Activated CD4-positive, alpha-beta memory T cell treated with anti-CD3 and anti-CD28 coated beads for 36 hours (primary cell): ENCODE results near the gene KLF17. TPM values are rescaled to one million over a fixed set of nuclear protein-coding genes. Genes with fewer than 3 reads are reported as not detected.

Source experiments
- CTCF ChIA-PET: fragments of 350-600 bp; sonication (Branson Sonifier 250); formaldehyde crosslinking; loops from one replicate; lab custom pipeline; 2021; ENCODE audit warnings: antibody characterized with exemption, inconsistent platforms; lab: Charles Lee
- POLR2A ChIA-PET: fragments of 350-600 bp; sonication (Branson Sonifier 250); formaldehyde crosslinking; loops from one replicate; lab custom pipeline; 2021; ENCODE audit warnings: antibody characterized with exemption; lab: Charles Lee
- DNase-seq: peaks from one replicate; pipeline ENCODE4 v3.0.0-alpha.2; 2020
- H3K27ac Mint-ChIP-seq: one replicate; pipeline ENCODE4 v1.8.0; 2021; ENCODE audit warnings: mixed read lengths
- H3K27me3 Mint-ChIP-seq: one replicate; pipeline ENCODE4 v1.8.0; 2021; ENCODE audit warnings: mixed read lengths
- H3K36me3 Mint-ChIP-seq: one replicate; pipeline ENCODE4 v1.8.0; 2021; ENCODE audit warnings: mixed read lengths
- H3K4me1 Mint-ChIP-seq: one replicate; pipeline ENCODE4 v1.8.0; 2021; ENCODE audit warnings: low read depth, mixed read lengths
- H3K4me3 Mint-ChIP-seq: one replicate; pipeline ENCODE4 v1.8.0; 2021; ENCODE audit warnings: mild to moderate bottlenecking, mixed read lengths
- H3K9me3 Mint-ChIP-seq: one replicate; pipeline ENCODE4 v1.8.0; 2021; ENCODE audit warnings: mixed read lengths
- intact Hi-C: fragments of 100-400 bp; cut with micrococcal nuclease; formaldehyde crosslinking; loops from one replicate; pipeline ENCODE4 v1.15.1; 2023
- total RNA-seq, 2 experiments: library from RNA; stranded (reverse); gene quantifications; one replicate each; pipeline ENCODE4 v1.2.3, GENCODE V29; 2021

KLF17 gene
- total RNA-seq, 2 experiments from 2014 or later: not detected

GRCh38 chr1:44089371-44090048, 29.1 kb upstream of the KLF17 start:
- POLR2A ChIA-PET: no interaction called here
- H3K4me1 Mint-ChIP-seq: no peaks in the 10 kb centered on the region
- CTCF ChIA-PET: interaction anchor here (1.2 kb wide), 1 partner anchor 84 kb away, joined by 4 read pairs; no protein-coding TSS in a partner anchor
- no peaks in the 10 kb centered on the region for H3K36me3 Mint-ChIP-seq
- intact Hi-C loops: no loop called here
- no peak overlapping the region for H3K4me3 Mint-ChIP-seq
- no peaks in the 10 kb centered on the region for H3K9me3 Mint-ChIP-seq
- DNase-seq: no peak
- no peak overlapping the region for H3K27ac Mint-ChIP-seq
- peaks cover 22% of the 10 kb centered on the region for H3K27me3 Mint-ChIP-seq

DNA sequence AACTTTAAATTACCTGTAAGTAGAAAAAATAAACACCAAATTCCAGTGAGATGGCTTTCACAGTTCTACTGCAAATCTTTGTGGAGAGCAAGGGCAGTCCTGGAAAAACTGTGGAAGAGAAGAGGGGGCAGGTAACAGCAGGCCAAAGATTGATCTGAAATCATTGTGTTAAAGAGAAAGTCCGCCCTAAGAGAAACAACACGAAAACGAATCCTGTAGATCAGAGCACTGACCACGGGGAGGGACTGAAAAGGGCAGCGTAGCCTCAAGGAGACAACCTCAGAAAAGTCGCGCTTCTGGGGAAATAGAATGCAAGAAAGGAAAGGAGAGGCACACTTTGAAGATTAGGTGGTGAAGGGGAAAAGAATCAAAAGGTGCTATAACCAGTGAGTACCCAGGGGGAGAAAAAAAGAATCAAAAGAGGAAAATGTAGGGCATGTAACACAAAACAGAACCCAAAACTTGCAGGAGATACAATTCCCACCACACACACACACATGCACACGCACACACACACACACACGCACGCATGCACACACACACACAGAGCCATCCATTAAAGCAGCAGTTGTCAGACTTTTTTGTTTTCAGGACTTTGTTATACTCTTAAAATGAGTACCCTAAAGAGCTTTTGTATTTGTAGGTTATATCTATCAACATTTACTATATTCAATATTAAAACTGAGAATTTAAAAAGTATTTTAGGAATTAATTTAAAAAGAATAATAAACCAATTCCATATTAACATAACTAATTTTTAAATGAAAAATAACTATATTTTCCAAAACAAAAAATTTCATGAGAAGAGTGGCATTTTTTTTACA, 28.0 kb upstream of the KLF17 start:
- no peaks in the 10 kb centered on the region for H3K4me1 Mint-ChIP-seq
- H3K9me3 Mint-ChIP-seq: no peaks in the 10 kb centered on the region
- H3K27me3 Mint-ChIP-seq: peaks cover 18% of the 10 kb centered on the region
- no peak for DNase-seq
- intact Hi-C loops: no loop called here
- no peak overlapping the region for H3K4me3 Mint-ChIP-seq
- no peak overlapping the region for H3K27ac Mint-ChIP-seq
- H3K36me3 Mint-ChIP-seq: no peaks in the 10 kb centered on the region
- POLR2A ChIA-PET: no interaction called here
- CTCF ChIA-PET: no interaction called here

GRCh38 chr1:44094047-44094446, 24.6 kb upstream of the KLF17 start:
- H3K4me1 Mint-ChIP-seq: no peaks in the 10 kb centered on the region
- H3K27ac Mint-ChIP-seq: no peak overlapping the region
- intact Hi-C loops: no loop called here

GRCh38 chr1:44100183-44100868, 18.3 kb upstream of the KLF17 start:
- H3K9me3 Mint-ChIP-seq: no peaks in the 10 kb centered on the region
- intact Hi-C loops: no loop called here
- H3K4me1 Mint-ChIP-seq: no peaks in the 10 kb centered on the region
- no peak overlapping the region for H3K4me3 Mint-ChIP-seq
- H3K27ac Mint-ChIP-seq: no peak overlapping the region
- no peaks in the 10 kb centered on the region for H3K36me3 Mint-ChIP-seq
- peaks cover 6% of the 10 kb centered on the region for H3K27me3 Mint-ChIP-seq
- POLR2A ChIA-PET: interaction anchor here (0.6 kb wide), 1 partner anchor 16 kb away, joined by 3 read pairs; no protein-coding TSS in a partner anchor
- no peak for DNase-seq
- CTCF ChIA-PET: no interaction called here

More at GRCh38 chr1:44094047-44094446, 24.6 kb upstream of the KLF17 start:
- no peak overlapping the region for H3K4me3 Mint-ChIP-seq
- ChIA-PET CTCF (no interaction called here), POLR2A (no interaction called here)
- H3K36me3 Mint-ChIP-seq: no peaks in the 10 kb centered on the region
- no peaks in the 10 kb centered on the region for H3K9me3 Mint-ChIP-seq
- no peak for DNase-seq
- peaks cover 7% of the 10 kb centered on the region for H3K27me3 Mint-ChIP-seq

DNA sequence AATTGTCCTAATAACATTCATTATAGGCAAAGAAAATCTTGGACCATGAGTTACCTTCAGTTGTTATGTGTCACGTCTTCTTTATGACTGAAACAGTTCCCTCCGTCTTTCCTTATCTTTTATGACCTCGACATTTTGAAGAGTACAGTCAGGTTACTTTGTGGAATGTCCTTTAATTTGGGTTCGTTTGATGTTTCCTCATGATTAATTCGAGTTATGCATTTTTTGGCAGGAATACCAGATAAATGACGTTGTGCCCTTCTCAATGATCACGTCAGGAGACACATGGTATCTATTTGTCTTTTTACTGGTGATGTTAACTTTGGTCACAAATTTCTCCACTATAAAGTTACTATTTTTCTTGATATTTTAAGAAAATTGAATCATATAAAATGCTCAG, 17.3 kb upstream of the KLF17 start:
- no peak for DNase-seq
- intact Hi-C loops: no loop called here
- Mint-ChIP-seq H3K9me3 (no peaks in the 10 kb centered on the region), H3K36me3 (no peaks in the 10 kb centered on the region), H3K27me3 (peaks cover 9% of the 10 kb centered on the region), H3K4me1 (no peaks in the 10 kb centered on the region), H3K27ac (no peak overlapping the region), H3K4me3 (no peak overlapping the region)
- POLR2A ChIA-PET: no interaction called here
- CTCF ChIA-PET: no interaction called here

GRCh38 chr1:44103270-44104131, 15.1 kb upstream of the KLF17 start:
- intact Hi-C loops: no loop called here
- Mint-ChIP-seq H3K27me3 (peaks cover 15% of the 10 kb centered on the region), H3K27ac (no peak overlapping the region), H3K36me3 (no peaks in the 10 kb centered on the region), H3K9me3 (no peaks in the 10 kb centered on the region), H3K4me1 (no peaks in the 10 kb centered on the region), H3K4me3 (no peak overlapping the region)
- DNase-seq: no peak
- CTCF ChIA-PET: interaction anchor here (1.3 to 1.4 kb wide), 4 partner anchors 8 to 491 kb away, joined by 3 to 9 read pairs (median 4); no protein-coding TSS in a partner anchor
- POLR2A ChIA-PET: no interaction called here

DNA sequence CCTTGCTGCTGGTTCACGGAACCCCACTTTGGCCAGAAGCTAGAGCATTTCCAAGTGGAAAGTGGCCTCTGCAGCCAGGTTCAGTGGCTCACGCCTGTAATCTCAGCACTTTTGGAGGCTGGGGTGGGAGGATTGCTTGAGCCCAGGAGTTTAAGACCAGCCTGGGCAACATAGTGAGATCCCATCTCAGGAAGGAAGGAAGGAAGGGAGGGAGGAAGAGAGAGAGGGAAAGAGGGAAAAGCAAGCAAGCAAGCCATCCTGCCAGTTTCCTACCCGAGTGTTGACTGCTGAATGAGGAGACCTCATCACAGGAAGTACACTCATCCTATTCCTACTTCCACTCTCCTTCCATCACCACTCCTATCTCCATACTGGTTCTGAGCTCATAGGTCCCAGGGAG, 12.8 kb upstream of the KLF17 start:
- no peak overlapping the region for H3K27ac Mint-ChIP-seq
- DNase-seq: no peak
- no peaks in the 10 kb centered on the region for H3K36me3 Mint-ChIP-seq
- ChIA-PET POLR2A (no interaction called here), CTCF (no interaction called here)
- no peaks in the 10 kb centered on the region for H3K9me3 Mint-ChIP-seq
- intact Hi-C loops: no loop called here
- H3K4me1 Mint-ChIP-seq: no peaks in the 10 kb centered on the region
- H3K4me3 Mint-ChIP-seq: no peak overlapping the region
- H3K27me3 Mint-ChIP-seq: peaks cover 18% of the 10 kb centered on the region

- DNase-seq: no peak
- H3K27me3 Mint-ChIP-seq: peaks cover 18% of the 10 kb centered on the region
- POLR2A ChIA-PET: no interaction called here
- no peak overlapping the region for H3K4me3 Mint-ChIP-seq
- CTCF ChIA-PET: no interaction called here
- no peaks in the 10 kb centered on the region for H3K9me3 Mint-ChIP-seq
- intact Hi-C loops: no loop called here
- no peaks in the 10 kb centered on the region for H3K4me1 Mint-ChIP-seq
- no peaks in the 10 kb centered on the region for H3K36me3 Mint-ChIP-seq
- H3K27ac Mint-ChIP-seq: no peak overlapping the region
Measured at GRCh38 chr1:44108241-44108640, 10.4 kb upstream of the KLF17 start.

DNA sequence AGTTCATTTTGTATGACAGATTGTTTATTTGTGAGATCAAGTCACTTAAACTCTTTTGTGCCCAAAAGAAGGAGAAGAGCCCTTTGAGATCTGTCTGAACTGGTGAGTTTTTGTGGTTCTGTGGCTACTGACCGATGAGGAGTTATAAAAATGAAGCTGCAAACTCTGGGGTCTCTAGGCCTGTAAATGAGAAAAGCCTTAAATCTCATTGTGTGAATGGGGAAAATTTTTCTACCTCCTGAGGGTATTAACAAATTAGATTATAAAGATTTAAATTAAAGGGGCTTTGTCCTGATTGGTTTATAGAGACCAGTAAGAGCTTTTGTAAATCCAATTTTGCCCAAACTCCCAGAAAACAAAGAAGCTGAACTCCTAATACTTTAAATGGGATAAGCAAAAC, 9.7 kb upstream of the KLF17 start:
- Mint-ChIP-seq H3K4me3 (no peak overlapping the region), H3K4me1 (no peaks in the 10 kb centered on the region), H3K27me3 (peaks cover 20% of the 10 kb centered on the region), H3K27ac (no peak overlapping the region), H3K36me3 (no peaks in the 10 kb centered on the region), H3K9me3 (no peaks in the 10 kb centered on the region)
- CTCF ChIA-PET: no interaction called here
- POLR2A ChIA-PET: no interaction called here
- no peak for DNase-seq
- intact Hi-C loops: no loop called here

DNA sequence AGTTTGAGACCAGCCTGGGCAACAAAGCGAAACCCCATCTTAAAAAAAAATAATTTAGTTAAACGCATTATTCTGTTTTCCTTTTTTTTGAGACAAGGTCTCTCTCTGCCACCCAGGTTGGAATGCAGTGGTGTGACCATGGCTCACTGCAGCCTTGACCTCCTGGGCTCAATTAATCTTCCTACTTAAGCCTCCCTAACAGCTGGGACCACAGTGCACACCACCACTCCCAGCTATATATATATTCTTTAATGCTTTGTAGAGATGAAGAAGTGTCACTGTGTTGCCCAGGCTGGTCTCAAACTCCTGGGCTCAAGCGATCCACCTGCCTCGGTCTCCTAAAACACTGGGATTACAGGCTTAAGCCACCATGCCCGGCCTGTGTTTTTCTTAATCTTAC, 7.7 kb upstream of the KLF17 start:
- Mint-ChIP-seq H3K4me3 (no peak overlapping the region), H3K4me1 (no peaks in the 10 kb centered on the region), H3K9me3 (no peaks in the 10 kb centered on the region), H3K27me3 (peaks cover 25% of the 10 kb centered on the region), H3K36me3 (no peaks in the 10 kb centered on the region), H3K27ac (no peak overlapping the region)
- ChIA-PET CTCF (interaction anchor here (0.6 to 1.9 kb wide), 2 partner anchors 8 to 63 kb away, joined by 3 to 9 read pairs; no protein-coding TSS in a partner anchor), POLR2A (interaction anchor here (0.6 kb wide), 1 partner anchor 30 kb away, joined by 4 read pairs; no protein-coding TSS in a partner anchor)
- intact Hi-C loops: no loop called here
- DNase-seq: no peak

DNA sequence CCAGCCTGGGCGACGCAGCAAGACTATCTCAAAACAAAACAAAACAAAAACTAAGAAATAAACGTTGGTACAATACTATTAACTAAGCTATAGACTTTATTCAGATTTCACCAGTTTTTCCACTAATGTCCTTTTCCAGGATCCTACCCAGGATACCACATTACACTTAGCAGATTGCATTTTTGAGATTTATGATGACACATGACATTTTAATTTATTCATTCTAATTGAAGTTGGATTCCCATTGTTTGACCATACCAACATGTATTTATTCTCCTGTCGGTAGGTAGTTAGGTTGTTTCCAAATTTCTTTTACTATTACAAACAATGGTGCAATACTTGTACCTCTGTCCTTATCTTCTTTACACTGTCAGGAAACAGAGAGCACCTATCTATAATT, 6.8 kb upstream of the KLF17 start:
- Mint-ChIP-seq H3K36me3 (no peaks in the 10 kb centered on the region), H3K27me3 (peaks cover 16% of the 10 kb centered on the region), H3K27ac (no peak overlapping the region), H3K4me1 (no peaks in the 10 kb centered on the region), H3K4me3 (no peak overlapping the region), H3K9me3 (no peaks in the 10 kb centered on the region)
- ChIA-PET POLR2A (no interaction called here), CTCF (interaction anchor here (1.9 kb wide), 1 partner anchor 9 kb away, joined by 9 read pairs; no protein-coding TSS in a partner anchor)
- no peak for DNase-seq
- intact Hi-C loops: no loop called here
